IPS DF 4.7 (cell line): ENCODE results near the gene MEF2C.

ENCODE experiments used
- DNase-seq: peaks from one replicate; pipeline ENCODE4 v3.0.0-alpha.2; 2013; ENCODE audit warnings: low spot score; ENCODE audit errors: extremely low read depth

MEF2C gene

GRCh38 chr5:88722546-88723073 lies 160.4 kb downstream of the MEF2C start:
- no peak for DNase-seq

GRCh38 chr5:88719434-88719833 lies 163.6 kb downstream of the MEF2C start:
- no peak for DNase-seq

- no peak for DNase-seq
Observed at GRCh38 chr5:88718736-88719135, 164.2 kb downstream of the MEF2C start.

GRCh38 chr5:88716101-88716500 lies 166.9 kb downstream of the MEF2C start:
- no peak for DNase-seq

GRCh38 chr5:88715503-88715902 lies 167.5 kb downstream of the MEF2C start:
- DNase-seq: no peak

GRCh38 chr5:88713818-88714217 lies 169.2 kb downstream of the MEF2C start:
- DNase-seq: no peak

- no peak for DNase-seq
Observed at GRCh38 chr5:88708682-88709398, 174.1 kb downstream of the MEF2C start.

- DNase-seq: no peak
Observed at GRCh38 chr5:88708021-88708420, 175.0 kb downstream of the MEF2C start.

- DNase-seq: no peak
Observed at GRCh38 chr5:88707216-88707965, 175.6 kb downstream of the MEF2C start.

GRCh38 chr5:88702332-88702731 lies 180.7 kb downstream of the MEF2C start:
- no peak for DNase-seq

- no peak for DNase-seq
Observed at GRCh38 chr5:88700121-88700520, 182.9 kb downstream of the MEF2C start.

- DNase-seq: no peak
Observed at GRCh38 chr5:88698290-88698689, 184.7 kb downstream of the MEF2C start.

- DNase-seq: no peak
Observed at GRCh38 chr5:88696466-88696865, 186.5 kb downstream of the MEF2C start.

GRCh38 chr5:88695931-88696330 lies 187.1 kb downstream of the MEF2C start:
- no peak for DNase-seq

- no peak for DNase-seq
Observed at GRCh38 chr5:88695232-88695631, 187.8 kb downstream of the MEF2C start.

GRCh38 chr5:88694023-88694679 lies 188.8 kb downstream of the MEF2C start:
- no peak for DNase-seq

GRCh38 chr5:88693071-88693932 lies 189.7 kb downstream of the MEF2C start:
- DNase-seq: no peak

GRCh38 chr5:88691945-88692868 lies 190.8 kb downstream of the MEF2C start:
- no peak for DNase-seq

GRCh38 chr5:88691230-88691582 lies 191.8 kb downstream of the MEF2C start:
- no peak for DNase-seq
